Omental fat pad (tissue), 4 donors: ENCODE results near the gene CORO6. TPM values are rescaled to one million over a fixed set of nuclear protein-coding genes. Genes with fewer than 3 reads are reported as not detected.

Source experiments
- ATAC-seq: fragments of 150-250 bp; one replicate; pipeline ENCODE4 v1.9.1; 2016; ENCODE audit warnings: mild to moderate bottlenecking, moderate library complexity; ENCODE audit not compliant: low FRiP score
- DNase-seq: peaks from one replicate; pipeline ENCODE4 v3.0.0-alpha.2; 2019; ENCODE audit warnings: low spot score
- total RNA-seq, 4 donors: library from RNA; depleted of rRNA; stranded (reverse); fragments of >200 nt; gene quantifications; one replicate each; pipeline ENCODE4 v1.1.0, GENCODE V29; 2016
- TF ChIP-seq, protein P1 (sequence below), 3 donors: fragments of 450-650 bp; IDR thresholded peaks; one replicate each; pipeline ENCODE4 v1.5.1; 2016 to 2017; ENCODE audit warnings: antibody characterized with exemption in 3 of 3, mild to moderate bottlenecking in 3 of 3, moderate library complexity in 2 of 3

Gene CORO6
- 10 to 100 TPM; 10.7 to 45.9 (median 14.1) TPM for total RNA-seq

- ATAC-seq, result peak; percentile 34
- TF ChIP-seq, protein P1, sequence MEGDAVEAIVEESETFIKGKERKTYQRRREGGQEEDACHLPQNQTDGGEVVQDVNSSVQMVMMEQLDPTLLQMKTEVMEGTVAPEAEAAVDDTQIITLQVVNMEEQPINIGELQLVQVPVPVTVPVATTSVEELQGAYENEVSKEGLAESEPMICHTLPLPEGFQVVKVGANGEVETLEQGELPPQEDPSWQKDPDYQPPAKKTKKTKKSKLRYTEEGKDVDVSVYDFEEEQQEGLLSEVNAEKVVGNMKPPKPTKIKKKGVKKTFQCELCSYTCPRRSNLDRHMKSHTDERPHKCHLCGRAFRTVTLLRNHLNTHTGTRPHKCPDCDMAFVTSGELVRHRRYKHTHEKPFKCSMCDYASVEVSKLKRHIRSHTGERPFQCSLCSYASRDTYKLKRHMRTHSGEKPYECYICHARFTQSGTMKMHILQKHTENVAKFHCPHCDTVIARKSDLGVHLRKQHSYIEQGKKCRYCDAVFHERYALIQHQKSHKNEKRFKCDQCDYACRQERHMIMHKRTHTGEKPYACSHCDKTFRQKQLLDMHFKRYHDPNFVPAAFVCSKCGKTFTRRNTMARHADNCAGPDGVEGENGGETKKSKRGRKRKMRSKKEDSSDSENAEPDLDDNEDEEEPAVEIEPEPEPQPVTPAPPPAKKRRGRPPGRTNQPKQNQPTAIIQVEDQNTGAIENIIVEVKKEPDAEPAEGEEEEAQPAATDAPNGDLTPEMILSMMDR (IDR thresholded peaks at IDR 0.05), result no peak
- DNase-seq, result no peak
These were observed at the start of gene CORO6 for GRCh38 chr17:29622337-29623282. Gene CORO6, minus strand, starts transcription at chr17:29622912. Its CDS starts 1,491 bp downstream, at chr17:29621421.

GRCh38 chr17:29671661-29672060, 48.9 kb upstream of the CORO6 start:
- DNase-seq, result no peak
- TF ChIP-seq, protein P1 (IDR thresholded peaks at IDR 0.05), result no peak
- no peak for ATAC-seq

DNA sequence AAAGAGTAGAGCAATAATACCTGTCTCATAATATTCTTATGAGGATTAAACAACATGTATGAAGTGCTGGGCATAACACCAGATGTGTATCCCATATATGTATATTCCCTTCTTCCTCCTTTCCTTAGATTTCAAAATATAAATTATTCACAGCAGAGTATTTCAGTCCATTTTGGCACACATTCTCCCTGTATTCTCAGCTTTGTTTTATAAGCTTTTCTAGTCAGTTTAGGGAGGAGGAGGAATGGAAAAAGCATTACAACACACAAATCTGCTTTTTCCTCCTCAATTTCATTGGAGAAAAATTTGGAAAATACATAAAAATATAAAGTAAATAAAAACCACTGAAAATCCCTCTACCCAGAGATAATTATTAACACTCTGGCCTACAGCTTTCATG, 46.6 kb upstream of the CORO6 start:
- ATAC-seq, result no peak
- no peak for DNase-seq
- TF ChIP-seq, protein P1 (IDR thresholded peaks at IDR 0.05), result no peak

DNA sequence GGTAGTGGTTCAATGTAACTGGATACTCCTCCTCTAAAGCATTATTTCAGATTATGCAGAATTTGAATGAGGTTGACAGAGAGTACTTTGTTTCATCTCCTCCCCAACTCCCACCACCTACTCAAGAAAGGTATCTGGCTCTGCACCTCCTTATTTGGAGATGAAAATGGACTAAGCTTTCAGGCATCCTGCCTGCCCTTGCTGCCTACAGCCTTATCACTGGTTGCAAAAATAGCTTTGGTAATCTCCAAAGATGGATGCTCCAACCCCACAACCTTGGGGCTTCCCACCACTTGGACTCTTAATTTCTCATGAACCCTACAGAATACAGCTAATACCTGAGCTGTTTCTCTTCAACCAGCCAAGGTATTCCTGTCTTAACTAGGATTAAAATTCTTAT, 45.3 kb upstream of the CORO6 start:
- DNase-seq, result no peak
- TF ChIP-seq, protein P1 (IDR thresholded peaks at IDR 0.05), result no peak
- peak; percentile 43 for ATAC-seq

DNA sequence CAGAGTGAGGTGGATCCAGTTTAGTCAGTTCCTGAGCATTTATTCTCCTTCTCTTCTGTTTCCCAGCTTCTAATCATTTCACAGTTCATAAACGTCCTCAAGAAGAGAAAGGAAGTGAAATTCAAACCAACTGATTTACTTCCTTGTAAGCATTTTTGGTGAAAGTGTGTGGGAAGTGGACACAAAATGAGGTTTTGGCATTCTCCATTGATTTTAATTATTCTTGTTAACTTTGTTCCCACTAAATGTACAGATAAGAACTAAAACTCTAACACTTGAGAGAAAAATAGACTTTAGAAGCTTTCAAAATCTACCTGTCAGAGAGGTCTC, 42.7 kb upstream of the CORO6 start:
- no peak for ATAC-seq
- TF ChIP-seq, protein P1 (IDR thresholded peaks at IDR 0.05), result no peak
- DNase-seq, result no peak

DNA sequence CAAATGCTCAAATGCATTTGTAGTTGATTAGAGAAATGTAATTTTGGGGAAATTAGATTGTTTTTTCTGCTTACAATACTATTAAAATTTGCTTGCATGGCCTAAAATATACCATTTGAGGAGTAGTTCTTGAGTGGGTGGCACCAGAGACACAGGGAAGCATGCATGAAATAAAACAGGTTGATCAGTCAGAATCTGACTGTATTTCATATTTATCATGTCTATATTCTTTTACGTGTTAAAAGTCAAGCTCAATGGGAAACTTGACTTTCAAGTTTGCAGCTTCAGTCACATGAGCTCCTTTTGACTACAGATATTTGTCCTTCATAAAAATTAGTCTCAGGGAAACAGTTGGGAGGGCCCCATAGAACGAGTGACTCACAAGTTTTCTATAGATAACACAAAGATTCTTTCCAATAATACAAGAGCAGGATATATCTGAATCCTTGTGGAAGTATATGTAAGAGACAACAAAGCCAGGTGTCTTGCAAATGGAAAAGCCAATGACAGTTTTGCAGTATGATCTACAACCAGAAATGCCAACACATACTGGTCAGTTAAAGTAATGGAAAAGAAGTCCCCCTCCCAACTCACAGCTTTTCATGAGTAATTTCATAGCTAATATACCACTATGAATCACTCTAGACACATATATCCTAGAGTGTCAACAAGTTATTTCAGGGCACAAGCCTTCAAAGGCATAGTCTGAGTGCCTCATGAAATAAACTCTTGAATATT, 42.2 kb upstream of the CORO6 start:
- TF ChIP-seq, protein P1 (IDR thresholded peaks at IDR 0.05), result no peak
- no peak for DNase-seq
- ATAC-seq, result no peak
